GM04504 (cell line): ENCODE measurements around the gene EPB41L2.
"Not testable (repeated sequence)": the region's sequence is repeated elsewhere in the genome, so short reads cannot be mapped to it uniquely, and the experiment has no call there.

ENCODE experiments used
- DNase-seq: peaks from one replicate; pipeline ENCODE4 v3.0.0-alpha.2; 2012; ENCODE audit warnings: low read depth

The EPB41L2 gene

GRCh38 chr6:131036143-131036542 is 26.9 kb downstream of the EPB41L2 start:
- no peak for DNase-seq

GRCh38 chr6:131035582-131035981 is 27.5 kb downstream of the EPB41L2 start:
- DNase-seq: no peak

- DNase-seq: no peak
These were observed 29.4 kb downstream of the EPB41L2 start for GRCh38 chr6:131033631-131034030.

GRCh38 chr6:131029626-131030297 is 33.3 kb downstream of the EPB41L2 start:
- DNase-seq: no peak

GRCh38 chr6:131027326-131027725 is 35.7 kb downstream of the EPB41L2 start:
- DNase-seq: no peak

- DNase-seq: no peak
These were observed 36.8 kb downstream of the EPB41L2 start for GRCh38 chr6:131026243-131026642.

- no peak for DNase-seq
These were observed 38.5 kb downstream of the EPB41L2 start for GRCh38 chr6:131024565-131024964.

GRCh38 chr6:131023834-131024504 is 39.1 kb downstream of the EPB41L2 start:
- DNase-seq: no peak

GRCh38 chr6:131022691-131023090 is 40.4 kb downstream of the EPB41L2 start:
- DNase-seq: no peak

GRCh38 chr6:131017962-131018361 is 45.1 kb downstream of the EPB41L2 start:
- DNase-seq: no peak

GRCh38 chr6:131015630-131016263 is 47.3 kb downstream of the EPB41L2 start:
- DNase-seq: peak; percentile 46

- DNase-seq: no peak
These were observed 47.9 kb downstream of the EPB41L2 start for GRCh38 chr6:131015025-131015591.

GRCh38 chr6:131014080-131014776 is 48.8 kb downstream of the EPB41L2 start:
- DNase-seq: no peak

GRCh38 chr6:131013495-131013894 is 49.5 kb downstream of the EPB41L2 start:
- DNase-seq: peak; percentile 60

- DNase-seq: no peak
These were observed 53.3 kb downstream of the EPB41L2 start for GRCh38 chr6:131009790-131010189.

- not testable (repeated sequence) for DNase-seq
These were observed 54.1 kb downstream of the EPB41L2 start for GRCh38 chr6:131008965-131009364.

- DNase-seq: not testable (repeated sequence)
These were observed 55.1 kb downstream of the EPB41L2 start for GRCh38 chr6:131007964-131008363.

- DNase-seq: no peak
These were observed 55.8 kb downstream of the EPB41L2 start for GRCh38 chr6:131007286-131007685.

GRCh38 chr6:131005439-131006016 is 57.5 kb downstream of the EPB41L2 start:
- DNase-seq: no peak

GRCh38 chr6:131004936-131005335 is 58.1 kb downstream of the EPB41L2 start:
- DNase-seq: no peak

GRCh38 chr6:131004387-131004755 is 58.7 kb downstream of the EPB41L2 start:
- DNase-seq: no peak
